Heart left ventricle (tissue), 13 donors: ENCODE data around the gene CRACR2A.

Experiments used
- POLR2A ChIP-seq, 2 donors: fragments of 450-650 bp; IDR thresholded peaks; one replicate each; pipeline ENCODE4 v1.6.1; 2017; ENCODE audit warnings: antibody characterized with exemption in 2 of 2, mild to moderate bottlenecking in 2 of 2, moderate library complexity in 2 of 2
- TF ChIP-seq, protein P1 (sequence below), 12 donors: fragments of 200-600 bp; sonication (generic) in 4 of 12; IDR thresholded peaks; one replicate each; pipeline versions ENCODE4 v1.5.0 to v1.8.0; 2018 to 2022; ENCODE audit warnings: antibody characterized with exemption in 12 of 12, mild to moderate bottlenecking in 5 of 12
- donor health status: ischemic (EF 13 %, LVEDD 7.1; RV severe dilation, severe dysfunction).
- donor health status: DM: no; HTN: yes; CAD: no.
- donor health status: DM: no; HTN: no; CAD: no.
- donor health status: ischemic (EF 25% LVEDD 6.9; RV normal size, moderate dysfunction).
- donor health status: ischemic (EF 25% LVEDD 5.7; RV mildly dilated, moderate dysfunction).
- donor health status: ischemic (EF 35%, LVEDD 5.7; RV mildly dilated, moderate dysfunction).
- donor health status: nonischemic (EF 11% LVEDD 7.7; RV severe dilation, severe dysfunction).
- donor health status: DM: yes; HTN: yes; CAD: no.
- donor health status: PGD.
- donor health status: ischemic (EF 29% LVEDD 5.4; RV normal size, mild dysfunction).
- donor health status: nonischemic (EF 23%, LVEDD 6.1; RV moderate dilation, normal function).

DNA sequence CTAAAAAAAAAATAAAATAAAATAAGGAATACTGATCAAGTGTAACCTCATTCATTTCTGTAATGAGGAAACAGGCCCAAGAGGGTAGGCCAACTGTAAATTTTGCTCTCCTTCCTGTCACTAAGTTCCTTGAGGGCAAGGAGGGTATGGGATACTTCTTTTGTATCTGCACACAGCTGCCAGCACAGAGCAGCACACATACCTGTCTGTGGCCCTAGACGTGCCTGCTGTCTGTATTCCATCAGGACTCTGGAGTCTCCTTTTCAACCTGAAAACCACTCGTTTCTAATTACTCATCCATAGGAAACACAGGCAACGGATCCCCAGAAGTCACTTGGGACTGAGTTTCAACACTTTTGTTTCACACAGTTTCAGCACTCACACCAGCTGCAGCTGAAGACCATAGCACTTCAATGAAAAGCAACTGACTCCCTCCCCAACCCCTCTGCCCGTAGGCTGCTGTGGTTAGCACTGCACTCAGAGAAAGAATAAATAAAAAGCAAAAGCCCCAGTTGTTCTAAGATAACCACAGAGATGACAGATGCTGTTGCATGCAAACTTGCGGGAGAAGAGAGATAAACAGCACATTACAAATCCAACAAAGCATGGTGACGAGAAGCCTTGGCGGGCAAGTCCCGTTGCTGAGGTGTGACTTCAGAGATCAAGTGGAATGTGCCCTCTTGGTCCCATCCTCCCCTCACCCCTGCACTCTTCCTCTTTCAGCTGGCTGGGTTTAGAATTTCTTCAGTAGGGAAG, 24.9 kb downstream of the CRACR2A start:
- TF ChIP-seq, protein P1, sequence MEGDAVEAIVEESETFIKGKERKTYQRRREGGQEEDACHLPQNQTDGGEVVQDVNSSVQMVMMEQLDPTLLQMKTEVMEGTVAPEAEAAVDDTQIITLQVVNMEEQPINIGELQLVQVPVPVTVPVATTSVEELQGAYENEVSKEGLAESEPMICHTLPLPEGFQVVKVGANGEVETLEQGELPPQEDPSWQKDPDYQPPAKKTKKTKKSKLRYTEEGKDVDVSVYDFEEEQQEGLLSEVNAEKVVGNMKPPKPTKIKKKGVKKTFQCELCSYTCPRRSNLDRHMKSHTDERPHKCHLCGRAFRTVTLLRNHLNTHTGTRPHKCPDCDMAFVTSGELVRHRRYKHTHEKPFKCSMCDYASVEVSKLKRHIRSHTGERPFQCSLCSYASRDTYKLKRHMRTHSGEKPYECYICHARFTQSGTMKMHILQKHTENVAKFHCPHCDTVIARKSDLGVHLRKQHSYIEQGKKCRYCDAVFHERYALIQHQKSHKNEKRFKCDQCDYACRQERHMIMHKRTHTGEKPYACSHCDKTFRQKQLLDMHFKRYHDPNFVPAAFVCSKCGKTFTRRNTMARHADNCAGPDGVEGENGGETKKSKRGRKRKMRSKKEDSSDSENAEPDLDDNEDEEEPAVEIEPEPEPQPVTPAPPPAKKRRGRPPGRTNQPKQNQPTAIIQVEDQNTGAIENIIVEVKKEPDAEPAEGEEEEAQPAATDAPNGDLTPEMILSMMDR (IDR thresholded peaks at IDR 0.05), result no peak
- TF ChIP-seq POLR2A (IDR thresholded peaks at IDR 0.05), result no peak
